Measurements from ENCODE around the gene TEAD2.

Gene TEAD2

DNA sequence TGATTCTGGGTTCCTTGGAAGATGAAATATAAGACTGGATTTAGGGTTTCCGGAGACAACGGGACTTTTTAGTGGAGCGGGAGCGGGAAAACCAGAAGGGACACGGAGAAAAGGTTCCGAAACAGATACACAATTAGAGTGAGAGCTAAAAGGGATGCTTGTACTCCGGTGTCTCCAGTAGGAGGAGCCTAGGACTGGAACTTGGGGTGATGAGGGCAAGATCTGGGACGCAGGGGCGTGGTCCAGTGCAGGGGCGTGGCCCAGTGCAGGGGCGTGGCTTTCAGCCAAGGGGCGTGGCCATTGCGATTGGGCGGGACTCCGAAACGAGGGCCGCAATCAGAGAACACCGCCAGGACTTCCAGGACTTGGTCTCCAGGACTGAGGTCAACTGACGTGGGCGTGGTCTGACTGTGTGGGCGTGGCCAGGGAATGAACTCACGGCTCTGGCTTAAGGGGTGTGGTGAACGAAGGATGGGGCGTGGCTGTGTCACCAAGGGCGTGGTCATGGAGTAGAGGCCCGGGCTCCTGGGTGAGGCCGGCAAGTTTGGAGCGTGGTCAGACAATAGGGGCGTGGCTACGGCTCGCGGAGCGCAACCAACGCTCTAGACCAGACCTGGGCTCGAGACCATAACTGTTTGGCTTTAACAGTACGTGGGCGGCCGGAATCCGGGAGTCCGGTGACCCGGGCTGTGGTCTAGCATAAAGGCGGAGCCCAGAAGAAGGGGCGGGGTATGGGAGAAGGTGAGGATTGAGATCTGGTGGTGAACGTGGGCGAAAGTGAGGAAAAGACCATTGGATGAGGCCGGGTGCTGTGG is 1.3 kb upstream of the TEAD2 start, which contains the start of gene DKKL1:
Gene DKKL1 (plus strand): TSS at position 610 of the 815 bp plus-strand sequence. CDS start 122 bp downstream, at position 732.
- peak; percentile 96 for DNase-seq (ENCODE audit: low read depth, low spot score)
- Histone ChIP-seq H3K27ac (ENCODE audit: low read length) (no peak within 1 kb of the TSS), H3K27me3 (ENCODE audit: control insufficient read depth, insufficient read depth, low read length) (no peaks in the 10 kb centered on the region), H3K4me1 (ENCODE audit: control insufficient read depth, insufficient read depth, low read length) (peaks cover 3% of the 10 kb centered on the region; the same call in 1 of the 2 replicates), H3K36me3 (ENCODE audit: control insufficient read depth, insufficient read depth, low read length) (peaks cover 6% of the 10 kb centered on the region; the same call in 1 of the 2 replicates), H3K4me3 (ENCODE audit: low read length) (peak within 1 kb of the TSS; percentile 10; the same call in 1 of the 2 replicates), H3K9me3 (ENCODE audit: control insufficient read depth, insufficient read depth, low read length) (no peaks in the 10 kb centered on the region)
- no CpG with 5 or more reads among the region's 46 CpGs for WGBS (ENCODE audit: insufficient coverage, insufficient read length)

DNA sequence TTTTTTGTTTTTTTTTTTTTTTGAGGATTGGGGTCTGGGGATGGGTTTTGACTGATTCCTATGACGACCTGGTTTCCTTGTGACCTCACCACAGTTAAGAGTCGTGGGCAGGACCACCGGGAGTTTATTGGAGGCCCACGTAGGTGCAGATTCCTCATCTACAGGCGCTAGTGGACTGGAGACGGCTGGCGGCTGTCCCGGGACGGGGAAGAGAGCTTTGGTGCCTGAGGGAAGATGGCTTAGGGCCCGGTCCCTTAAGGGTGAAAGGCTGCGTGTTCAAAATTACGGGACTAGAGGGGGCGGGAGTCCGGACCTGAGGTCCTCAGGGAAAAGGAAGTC is 682 bp upstream of the TEAD2 start:
- Histone ChIP-seq H3K4me1 (ENCODE audit: control insufficient read depth, insufficient read depth, low read length) (peaks cover 3% of the 10 kb centered on the region; the same call in 1 of the 2 replicates), H3K27me3 (ENCODE audit: control insufficient read depth, insufficient read depth, low read length) (no peaks in the 10 kb centered on the region), H3K27ac (ENCODE audit: low read length) (no peak overlapping the region), H3K36me3 (ENCODE audit: control insufficient read depth, insufficient read depth, low read length) (peaks cover 10% of the 10 kb centered on the region; the same call in 1 of the 2 replicates), H3K9me3 (ENCODE audit: control insufficient read depth, insufficient read depth, low read length) (no peaks in the 10 kb centered on the region), H3K4me3 (ENCODE audit: low read length) (peak overlapping the region; percentile 10; the same call in 1 of the 2 replicates)
- no peak for DNase-seq (ENCODE audit: low read depth, low spot score)
- no CpG with 5 or more reads among the region's 14 CpGs for WGBS (ENCODE audit: insufficient coverage, insufficient read length)

DNA sequence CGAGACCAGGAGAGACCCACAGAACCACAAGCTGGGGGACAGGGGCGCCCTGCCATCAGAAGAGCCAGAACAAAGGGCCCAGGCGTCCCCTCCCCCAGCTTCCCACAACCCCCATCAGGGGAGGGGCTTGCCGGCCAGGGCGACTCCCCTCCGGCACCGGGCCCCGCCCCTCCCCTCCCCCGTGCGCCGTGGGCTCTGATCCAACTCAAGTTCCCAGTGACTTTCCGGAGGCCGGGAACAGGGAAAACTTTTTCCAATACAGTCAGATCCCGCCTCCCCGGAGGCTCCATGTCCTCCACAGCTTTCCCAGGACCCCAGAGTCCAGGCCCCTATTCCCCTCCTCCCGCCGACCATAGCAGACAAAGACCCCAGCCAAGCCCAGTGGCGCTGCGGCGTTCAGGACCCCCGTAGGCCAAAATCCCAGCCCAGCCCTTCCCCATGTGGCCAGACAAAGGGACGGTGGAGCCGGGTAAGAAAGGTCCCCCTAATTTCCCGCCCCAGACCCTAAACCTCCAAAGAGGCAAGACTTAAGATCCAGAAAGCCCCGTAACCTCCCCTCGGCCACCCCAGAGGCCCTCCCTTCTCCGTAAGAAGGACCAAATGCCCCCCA is 673 bp downstream of the TEAD2 start:
- Histone ChIP-seq H3K27ac (ENCODE audit: low read length) (no peak overlapping the region), H3K36me3 (ENCODE audit: control insufficient read depth, insufficient read depth, low read length) (peaks cover 20% of the 10 kb centered on the region; the same call in 1 of the 2 replicates), H3K27me3 (ENCODE audit: control insufficient read depth, insufficient read depth, low read length) (no peaks in the 10 kb centered on the region), H3K4me3 (ENCODE audit: low read length) (peak overlapping the region; percentile 67), H3K9me3 (ENCODE audit: control insufficient read depth, insufficient read depth, low read length) (no peaks in the 10 kb centered on the region), H3K4me1 (ENCODE audit: control insufficient read depth, insufficient read depth, low read length) (peaks cover 3% of the 10 kb centered on the region; the same call in 1 of the 2 replicates)
- DNase-seq (ENCODE audit: low read depth, low spot score): no peak
- WGBS (ENCODE audit: insufficient coverage, insufficient read length): no CpG with 5 or more reads among the region's 27 CpGs

DNA sequence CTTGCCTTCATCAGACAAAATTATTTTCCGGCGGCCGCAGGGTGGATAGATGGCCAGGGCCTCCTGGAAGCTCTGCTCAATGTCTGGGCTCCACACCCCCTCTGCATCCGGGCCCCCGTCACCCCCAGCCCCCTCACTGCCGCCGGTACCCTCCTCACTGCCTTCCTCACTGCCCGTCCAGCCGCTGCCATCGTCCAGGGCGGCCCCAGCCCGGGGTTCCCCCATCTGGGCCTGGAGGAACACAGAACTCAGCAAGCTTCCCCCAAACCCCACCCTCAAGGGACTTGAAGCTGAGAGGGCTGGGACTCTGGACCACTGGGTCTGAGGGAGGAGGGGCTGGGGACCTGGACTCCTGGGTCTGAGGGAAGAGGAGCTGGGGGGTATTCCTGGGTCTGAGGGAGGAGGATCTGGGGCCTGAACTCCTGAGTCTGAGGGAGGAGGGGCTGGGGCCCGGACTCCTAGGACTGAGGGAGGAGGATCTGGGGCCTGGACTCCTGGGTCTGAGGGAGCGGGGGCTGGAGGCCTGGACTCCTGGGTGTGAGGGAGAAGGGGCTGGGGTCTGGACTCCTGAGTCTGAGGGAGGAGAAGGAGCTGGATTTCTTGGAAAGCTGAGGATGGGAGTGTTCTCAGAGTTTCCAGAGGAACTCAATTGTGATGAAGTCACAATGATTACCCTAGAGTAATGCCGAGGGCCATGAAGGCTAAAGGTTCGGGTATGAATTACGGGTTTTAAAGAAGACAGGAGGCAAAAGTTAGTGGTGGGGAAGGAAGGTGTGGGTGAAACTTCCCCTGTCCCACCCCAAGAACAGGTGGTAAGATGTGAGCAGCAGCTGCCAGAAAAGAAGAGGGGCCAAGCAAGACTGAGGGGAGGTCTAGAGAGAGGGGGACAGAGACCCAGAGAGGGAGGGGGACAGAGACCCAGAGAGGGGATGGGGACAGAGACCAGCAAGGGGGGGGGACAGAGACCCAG is 2.1 kb downstream of the TEAD2 start:
- H3K27ac ChIP-seq (ENCODE audit: low read length): no peak overlapping the region
- no CpG with 5 or more reads among the region's 17 CpGs for WGBS (ENCODE audit: insufficient coverage, insufficient read length)
- H3K9me3 ChIP-seq (ENCODE audit: control insufficient read depth, insufficient read depth, low read length): no peaks in the 10 kb centered on the region
- peaks cover 3% of the 10 kb centered on the region; the same call in 1 of the 2 replicates for H3K4me1 ChIP-seq (ENCODE audit: control insufficient read depth, insufficient read depth, low read length)
- no peaks in the 10 kb centered on the region for H3K27me3 ChIP-seq (ENCODE audit: control insufficient read depth, insufficient read depth, low read length)
- H3K36me3 ChIP-seq (ENCODE audit: control insufficient read depth, insufficient read depth, low read length): peaks cover 33% of the 10 kb centered on the region
- no peak for DNase-seq (ENCODE audit: low read depth, low spot score)
- no peak overlapping the region for H3K4me3 ChIP-seq (ENCODE audit: low read length)

DNA sequence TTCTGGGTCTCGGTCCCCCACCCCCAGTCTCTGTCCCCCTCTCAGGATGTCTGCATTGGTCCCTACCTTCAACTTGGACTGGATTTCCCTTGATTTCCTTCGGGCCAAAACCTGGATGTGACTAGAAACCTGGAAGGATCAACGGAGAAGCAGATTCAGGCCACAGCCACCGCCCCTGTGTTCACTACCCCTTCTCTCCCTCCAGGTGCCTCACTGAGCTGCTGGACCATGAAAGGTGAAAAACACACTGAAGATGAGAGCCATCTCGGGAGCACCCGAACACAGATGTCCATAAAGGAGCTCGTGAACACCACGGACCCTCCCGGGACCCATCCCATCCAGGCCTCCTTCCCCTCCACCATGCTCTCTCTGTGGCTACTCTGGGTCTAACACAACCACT is 5.0 kb downstream of the TEAD2 start:
- no peak for DNase-seq (ENCODE audit: low read depth, low spot score)
- Histone ChIP-seq H3K4me1 (ENCODE audit: control insufficient read depth, insufficient read depth, low read length) (no peaks in the 10 kb centered on the region), H3K4me3 (ENCODE audit: low read length) (no peak overlapping the region), H3K9me3 (ENCODE audit: control insufficient read depth, insufficient read depth, low read length) (no peaks in the 10 kb centered on the region), H3K36me3 (ENCODE audit: control insufficient read depth, insufficient read depth, low read length) (peaks cover 43% of the 10 kb centered on the region), H3K27ac (ENCODE audit: low read length) (no peak overlapping the region), H3K27me3 (ENCODE audit: control insufficient read depth, insufficient read depth, low read length) (no peaks in the 10 kb centered on the region)
- WGBS (ENCODE audit: insufficient coverage, insufficient read length): no CpG with 5 or more reads among the region's 9 CpGs

DNA sequence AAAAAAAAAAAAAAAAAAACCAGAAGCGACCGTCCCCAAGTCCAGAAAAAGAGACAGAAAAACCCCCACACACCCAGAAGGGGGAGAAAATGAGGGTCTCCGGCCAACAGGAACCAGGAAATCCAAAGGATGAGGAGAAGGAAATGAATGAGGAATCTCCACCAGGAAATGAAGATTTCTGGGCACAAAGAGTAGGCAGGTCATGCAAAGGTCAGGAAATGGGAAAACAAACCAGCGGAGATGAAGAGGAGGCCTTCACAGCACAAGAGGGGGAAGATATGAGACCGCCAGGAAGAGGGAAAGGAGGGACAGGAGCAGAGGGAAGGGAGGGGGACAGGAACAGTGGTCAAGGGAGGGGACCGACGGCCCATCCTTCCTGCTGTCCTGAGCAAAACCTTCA is 5.8 kb downstream of the TEAD2 start:
- Histone ChIP-seq H3K27me3 (ENCODE audit: control insufficient read depth, insufficient read depth, low read length) (no peaks in the 10 kb centered on the region), H3K36me3 (ENCODE audit: control insufficient read depth, insufficient read depth, low read length) (peaks cover 44% of the 10 kb centered on the region), H3K27ac (ENCODE audit: low read length) (no peak overlapping the region), H3K9me3 (ENCODE audit: control insufficient read depth, insufficient read depth, low read length) (no peaks in the 10 kb centered on the region), H3K4me1 (ENCODE audit: control insufficient read depth, insufficient read depth, low read length) (no peaks in the 10 kb centered on the region), H3K4me3 (ENCODE audit: low read length) (no peak overlapping the region)
- DNase-seq (ENCODE audit: low read depth, low spot score): no peak
- no CpG with 5 or more reads among the region's 7 CpGs for WGBS (ENCODE audit: insufficient coverage, insufficient read length)

DNA sequence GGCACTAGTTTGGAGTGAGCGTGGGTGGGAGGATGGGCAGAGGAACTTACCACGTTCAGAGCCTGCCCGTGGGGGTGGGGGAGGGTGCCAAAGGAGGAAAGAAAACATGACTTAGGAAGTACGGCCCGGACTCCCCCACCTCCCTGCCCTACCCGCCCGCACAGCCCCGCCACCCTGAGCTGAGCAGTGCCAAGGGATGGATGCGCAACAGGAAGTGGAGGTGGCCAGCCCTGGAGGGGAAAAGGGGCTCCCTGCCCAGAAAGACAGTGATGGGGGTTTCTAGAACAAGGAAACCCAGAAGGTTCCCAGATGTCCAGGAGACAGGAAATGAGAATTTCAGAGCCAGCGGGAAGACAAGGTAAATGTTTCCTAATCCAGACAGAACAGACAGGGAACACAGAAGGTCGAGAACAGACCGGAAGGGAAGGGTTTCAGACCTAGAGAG is 6.3 kb downstream of the TEAD2 start:
- H3K27ac ChIP-seq (ENCODE audit: low read length): no peak overlapping the region
- WGBS (ENCODE audit: insufficient coverage, insufficient read length): no CpG with 5 or more reads among the region's 12 CpGs
- peaks cover 48% of the 10 kb centered on the region for H3K36me3 ChIP-seq (ENCODE audit: control insufficient read depth, insufficient read depth, low read length)
- H3K4me3 ChIP-seq (ENCODE audit: low read length): no peak overlapping the region
- no peaks in the 10 kb centered on the region for H3K9me3 ChIP-seq (ENCODE audit: control insufficient read depth, insufficient read depth, low read length)
- no peak for DNase-seq (ENCODE audit: low read depth, low spot score)
- no peaks in the 10 kb centered on the region for H3K27me3 ChIP-seq (ENCODE audit: control insufficient read depth, insufficient read depth, low read length)
- H3K4me1 ChIP-seq (ENCODE audit: control insufficient read depth, insufficient read depth, low read length): no peaks in the 10 kb centered on the region

DNA sequence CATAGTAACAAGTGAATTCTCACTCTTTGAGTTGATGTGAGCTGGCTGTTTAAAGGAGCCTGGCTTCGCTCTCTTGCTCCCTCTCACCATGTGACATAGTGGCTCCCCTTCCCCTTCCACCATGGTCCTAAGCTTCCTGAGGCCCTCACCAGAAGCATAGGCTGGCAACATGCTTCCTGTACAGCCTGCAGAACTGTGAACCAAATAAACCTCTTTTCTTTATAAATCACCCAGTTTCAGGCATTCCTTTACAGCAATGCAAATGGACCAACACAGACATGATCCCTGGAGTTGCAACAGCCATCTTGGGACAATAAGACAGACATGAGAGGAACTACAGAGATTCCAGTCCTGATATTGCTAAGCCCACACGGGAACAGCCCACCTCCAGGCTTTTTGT is 12.6 kb downstream of the TEAD2 start:
- no peak overlapping the region for H3K27ac ChIP-seq (ENCODE audit: low read length)
- H3K36me3 ChIP-seq (ENCODE audit: control insufficient read depth, insufficient read depth, low read length): peaks cover 35% of the 10 kb centered on the region
- no CpG with 5 or more reads among the region's 2 CpGs for WGBS (ENCODE audit: insufficient coverage, insufficient read length)

DNA sequence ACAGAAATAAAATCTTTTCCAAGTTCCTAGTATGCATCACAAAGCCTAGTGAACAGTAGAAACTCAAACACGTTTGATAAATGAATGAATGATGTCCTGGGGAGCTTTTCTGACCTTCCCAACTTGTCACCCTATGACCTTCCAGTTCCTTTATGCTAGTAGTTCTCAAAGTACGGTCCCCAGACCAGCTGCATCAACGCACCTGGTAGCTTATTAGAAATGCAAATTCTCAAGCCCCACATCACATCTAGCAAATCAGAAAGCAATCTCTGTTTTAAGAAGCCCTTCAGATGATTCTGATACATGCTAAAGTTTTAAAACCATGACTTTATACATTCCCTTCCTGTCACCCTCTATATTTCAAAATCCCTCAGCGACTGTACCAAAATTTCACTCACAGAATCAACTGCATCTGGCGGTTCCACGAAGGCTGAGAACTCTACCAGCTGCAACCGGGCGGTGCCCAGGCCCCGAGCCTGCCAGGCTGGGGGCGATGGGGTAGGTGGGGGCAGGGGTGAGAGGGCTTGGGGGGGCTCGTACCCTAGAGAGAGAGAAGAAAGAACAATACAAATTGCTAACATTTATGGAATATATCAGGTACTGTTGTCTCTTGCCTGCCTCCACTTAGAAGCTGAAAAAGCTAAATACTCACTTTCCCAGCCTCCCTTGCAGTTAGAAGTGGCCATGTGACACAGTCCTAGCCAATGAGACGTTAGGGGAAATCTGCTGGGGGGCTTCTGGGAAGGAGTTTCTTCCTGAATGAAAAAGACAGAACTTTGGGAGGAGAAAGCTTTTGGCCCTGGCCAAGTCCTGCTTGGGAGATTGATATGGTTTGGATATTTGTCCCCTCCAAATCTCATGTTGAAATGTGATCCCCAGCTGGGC is 13.7 kb downstream of the TEAD2 start:
- Histone ChIP-seq H3K36me3 (ENCODE audit: control insufficient read depth, insufficient read depth, low read length) (peaks cover 32% of the 10 kb centered on the region), H3K27me3 (ENCODE audit: control insufficient read depth, insufficient read depth, low read length) (no peaks in the 10 kb centered on the region), H3K9me3 (ENCODE audit: control insufficient read depth, insufficient read depth, low read length) (no peaks in the 10 kb centered on the region), H3K4me3 (ENCODE audit: low read length) (no peak overlapping the region), H3K4me1 (ENCODE audit: control insufficient read depth, insufficient read depth, low read length) (no peaks in the 10 kb centered on the region), H3K27ac (ENCODE audit: low read length) (no peak overlapping the region)
- no peak for DNase-seq (ENCODE audit: low read depth, low spot score)
- no CpG with 5 or more reads among the region's 12 CpGs for WGBS (ENCODE audit: insufficient coverage, insufficient read length)

More for the DNA sequence above, 12.6 kb downstream of the TEAD2 start:
- H3K4me3 ChIP-seq (ENCODE audit: low read length): no peak overlapping the region
- DNase-seq (ENCODE audit: low read depth, low spot score): no peak
- H3K9me3 ChIP-seq (ENCODE audit: control insufficient read depth, insufficient read depth, low read length): no peaks in the 10 kb centered on the region
- no peaks in the 10 kb centered on the region for H3K4me1 ChIP-seq (ENCODE audit: control insufficient read depth, insufficient read depth, low read length)
- H3K27me3 ChIP-seq (ENCODE audit: control insufficient read depth, insufficient read depth, low read length): no peaks in the 10 kb centered on the region
